Naive thymus-derived CD4-positive, alpha-beta T cell (primary cell): Measurements from ENCODE around the gene HIGD1B. TPM values are rescaled to one million over a fixed set of nuclear protein-coding genes. Genes with fewer than 3 reads are reported as not detected.

Source experiments
- ATAC-seq: fragments of 150-1000 bp; cut with Tn5 transposase; 2 replicates; pipeline ENCODE4 v1.10.0; 2021; ENCODE audit warnings: mild to moderate bottlenecking, moderate library complexity
- CTCF ChIA-PET: fragments of 350-600 bp; sonication (Branson Sonifier 250); formaldehyde crosslinking; loops from one replicate; lab custom pipeline; 2021; ENCODE audit warnings: antibody characterized with exemption; lab: Charles Lee
- POLR2A ChIA-PET: fragments of 350-600 bp; sonication (Branson Sonifier 250); formaldehyde crosslinking; loops from one replicate; lab custom pipeline; 2021; ENCODE audit warnings: antibody characterized with exemption, inconsistent platforms; lab: Charles Lee
- DNase-seq, 9 donors: peaks; one replicate each; pipeline versions ENCODE4 v3.0.0 to v3.0.0-alpha.2; 2020 to 2022; ENCODE audit warnings: mixed read lengths in 1 of 9
- H3K27ac ChIP-seq: one replicate; pipeline ENCODE4 v1.7.0; 2013; ENCODE audit warnings: mild to moderate bottlenecking, low read depth, low read length, moderate library complexity
- H3K27me3 ChIP-seq, 2 donors: one replicate each; pipeline ENCODE4 v1.7.0; 2013; ENCODE audit warnings: low read length in 2 of 2, mild to moderate bottlenecking in 2 of 2, moderate library complexity in 2 of 2; ENCODE audit not compliant: control insufficient read depth in 2 of 2, insufficient read depth in 2 of 2
- H3K36me3 ChIP-seq, 3 experiments: 1 replicate in 2 of 3; 2 replicates in 1 of 3; pipeline ENCODE4 v1.7.0; 2013; ENCODE audit warnings: low read length in 3 of 3, mild to moderate bottlenecking in 3 of 3, moderate library complexity in 1 of 3; ENCODE audit not compliant: insufficient read depth in 3 of 3, control insufficient read depth in 2 of 3
- H3K4me1 ChIP-seq, 2 donors: one replicate each; pipeline ENCODE4 v1.7.0; 2013; ENCODE audit warnings: low read length in 2 of 2, mild to moderate bottlenecking in 2 of 2, moderate library complexity in 1 of 2; ENCODE audit not compliant: control insufficient read depth in 2 of 2, insufficient read depth in 2 of 2
- H3K4me3 ChIP-seq: 2 replicates; pipeline ENCODE4 v1.7.0; 2013; ENCODE audit warnings: mild to moderate bottlenecking, low read length
- H3K9me3 ChIP-seq, 3 experiments: 1 replicate in 2 of 3; 2 replicates in 1 of 3; pipeline ENCODE4 v1.7.0; 2013; ENCODE audit warnings: low read length in 3 of 3; ENCODE audit not compliant: control insufficient read depth in 2 of 3
- H3K27ac Mint-ChIP-seq, 9 donors: one replicate each; pipeline ENCODE4 v1.8.0; 2020 to 2022; ENCODE audit warnings: mixed read lengths in 9 of 9, mild to moderate bottlenecking in 8 of 9, moderate library complexity in 5 of 9, inconsistent platforms in 2 of 9
- H3K27me3 Mint-ChIP-seq, 5 donors: one replicate each; pipeline ENCODE4 v1.8.0; 2021 to 2022; ENCODE audit warnings: mixed read lengths in 5 of 5, mild to moderate bottlenecking in 1 of 5
- H3K36me3 Mint-ChIP-seq, 5 donors: one replicate each; pipeline ENCODE4 v1.8.0; 2020 to 2022; ENCODE audit warnings: mixed read lengths in 5 of 5, mild to moderate bottlenecking in 3 of 5, inconsistent platforms in 1 of 5
- H3K4me1 Mint-ChIP-seq, 7 donors: one replicate each; pipeline ENCODE4 v1.8.0; 2020 to 2022; ENCODE audit warnings: mixed read lengths in 7 of 7, mild to moderate bottlenecking in 3 of 7, inconsistent platforms in 1 of 7
- H3K4me3 Mint-ChIP-seq, 10 donors: one replicate each; pipeline ENCODE4 v1.8.0; 2020 to 2022; ENCODE audit warnings: mild to moderate bottlenecking in 10 of 10, mixed read lengths in 10 of 10, moderate library complexity in 6 of 10, inconsistent platforms in 2 of 10
- H3K9me3 Mint-ChIP-seq, 11 donors: one replicate each; pipeline ENCODE4 v1.8.0; 2020 to 2022; ENCODE audit warnings: mixed read lengths in 11 of 11, mild to moderate bottlenecking in 4 of 11, inconsistent platforms in 1 of 11, moderate library complexity in 1 of 11
- intact Hi-C, 2 donors: fragments of 100-400 bp; cut with micrococcal nuclease; formaldehyde crosslinking; loops; one replicate each; pipeline ENCODE4 v1.15.1; 2023
- polyA plus RNA-seq, 2 donors: library from polyadenylated mRNA; unstranded; fragments of 300-500 nt; fragmentation: Illumina TruSeq; gene quantifications; one replicate each; pipeline ENCODE4 v1.2.3, GENCODE V29; 2021
- total RNA-seq, 6 experiments: library from RNA in 5 of 6; stranded (reverse) in 5 of 6; gene quantifications; 1 replicate in 5 of 6; 2 replicates in 1 of 6; pipeline ENCODE4 v1.2.3 and lab custom pipeline; 2021 to 2026

Gene HIGD1B
- total and polyA plus RNA-seq, 7 experiments from 2014 or later: not detected

DNA sequence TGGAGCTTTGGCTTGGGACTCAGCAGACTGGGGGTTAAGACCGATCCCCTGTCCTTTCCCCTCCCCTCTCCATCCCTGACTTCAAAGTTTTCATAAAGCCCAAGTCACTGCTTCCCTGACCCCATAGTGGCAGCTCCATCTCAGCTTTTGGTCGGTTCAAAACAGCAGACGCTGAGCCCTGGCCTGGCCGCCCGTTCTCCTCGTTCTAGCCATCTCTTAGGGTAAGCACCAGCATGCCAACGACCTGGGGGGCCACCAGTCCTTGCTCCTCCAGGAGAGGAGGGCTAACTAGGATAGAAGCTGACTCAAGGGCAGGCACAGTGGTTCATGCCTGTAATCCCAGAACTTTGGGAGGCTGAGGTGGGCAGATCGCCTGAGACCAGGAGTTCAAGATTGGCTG lies 1.5 kb upstream of the HIGD1B start:
- Mint-ChIP-seq H3K27ac (peak overlapping the region in 3 of 9 donors; percentile 31 to 57 (median 41)), H3K36me3 (peaks cover 0 to 11% (median 9%) of the 10 kb centered on the region in 5 donors), H3K4me1 (peaks cover 0 to 2% (median 0%) of the 10 kb centered on the region in 7 donors), H3K4me3 (no peak overlapping the region), H3K9me3 (no peaks in the 10 kb centered on the region), H3K27me3 (no peaks in the 10 kb centered on the region)
- intact Hi-C loops: no loop called here
- Histone ChIP-seq H3K27ac (no peak overlapping the region), H3K9me3 (no peaks in the 10 kb centered on the region), H3K4me1 (no peaks in the 10 kb centered on the region), H3K36me3 (peaks cover 0 to 14% (median 0%) of the 10 kb centered on the region in 3 experiments), H3K4me3 (no peak overlapping the region), H3K27me3 (no peaks in the 10 kb centered on the region)
- DNase-seq: no peak
- ChIA-PET POLR2A (no interaction called here), CTCF (interaction anchor here (1.4 kb wide), 1 partner anchor 66 kb away, joined by 3 read pairs; no protein-coding TSS in a partner anchor)
- ATAC-seq: no peak

DNA sequence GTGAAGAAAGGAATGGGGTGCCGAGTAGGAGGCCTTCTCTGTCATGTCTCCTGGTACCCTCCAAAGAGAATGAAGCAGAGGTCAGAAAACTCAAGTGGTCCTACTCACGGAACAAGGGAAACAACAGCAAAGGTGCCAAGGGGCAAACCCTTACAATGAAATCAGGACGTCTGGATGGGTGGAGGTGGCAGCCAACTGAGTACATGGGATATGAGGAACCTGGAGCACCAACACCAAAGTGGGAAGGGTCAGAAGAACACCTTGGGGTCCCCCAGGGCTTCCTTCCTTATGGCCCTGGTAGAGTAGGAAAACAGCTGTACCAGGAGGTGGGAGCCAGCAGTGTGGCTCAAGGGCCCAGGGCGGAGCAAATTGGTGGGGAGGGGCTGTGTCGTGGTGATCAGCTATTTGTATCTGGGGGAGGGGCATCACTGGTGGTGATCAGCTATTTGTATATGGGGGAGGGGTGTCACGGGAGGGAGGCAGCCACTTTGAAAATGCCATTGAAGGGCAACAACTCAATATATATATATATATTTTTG lies 643 bp downstream of the HIGD1B start:
- no peaks in the 10 kb centered on the region for H3K9me3 Mint-ChIP-seq
- H3K36me3 Mint-ChIP-seq: peaks cover under 1 to 21% (median 10%) of the 10 kb centered on the region in 5 donors
- no peaks in the 10 kb centered on the region for H3K27me3 Mint-ChIP-seq
- DNase-seq (no peak), ATAC-seq (no peak)
- Histone ChIP-seq H3K4me1 (no peaks in the 10 kb centered on the region), H3K4me3 (no peak overlapping the region), H3K36me3 (peaks cover 0 to 33% (median 0%) of the 10 kb centered on the region in 3 experiments), H3K9me3 (no peaks in the 10 kb centered on the region), H3K27me3 (no peaks in the 10 kb centered on the region), H3K27ac (no peak overlapping the region)
- H3K27ac Mint-ChIP-seq: peak overlapping the region in 7 of 9 donors; percentile 32 to 77 (median 43)
- CTCF ChIA-PET: no interaction called here
- H3K4me1 Mint-ChIP-seq: peaks cover 0 to 2% (median 0%) of the 10 kb centered on the region in 7 donors
- no peak overlapping the region for H3K4me3 Mint-ChIP-seq
- POLR2A ChIA-PET: interaction anchor here (0.6 to 1.1 kb wide), 2 partner anchors 14 to 65 kb away, joined by 3 to 4 read pairs; no protein-coding TSS in a partner anchor
- intact Hi-C loops: no loop called here

DNA sequence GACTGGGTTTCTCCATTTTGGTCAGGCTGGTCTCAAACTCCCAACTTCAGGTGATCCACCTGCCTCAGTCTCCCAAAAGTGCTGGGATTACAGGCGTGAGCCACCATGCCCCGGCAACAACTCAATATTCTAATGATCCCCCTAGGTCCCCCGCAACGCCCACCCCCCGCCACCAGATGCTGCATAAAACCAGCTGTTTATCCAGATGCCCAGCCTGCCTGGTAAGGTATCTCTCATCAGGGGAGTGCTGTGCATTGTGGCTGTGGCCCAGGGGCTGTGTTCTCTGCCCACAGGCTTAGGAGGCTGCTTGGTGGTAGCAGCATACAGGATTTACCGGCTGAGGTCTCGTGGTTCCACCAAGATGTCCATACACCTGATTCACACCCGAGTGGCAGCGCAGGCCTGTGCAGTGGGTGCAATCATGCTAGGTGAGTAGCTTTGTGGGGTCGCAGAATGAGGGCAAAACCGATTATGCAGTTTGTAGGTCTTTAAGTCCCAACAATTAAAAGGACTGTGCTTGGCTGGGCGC lies 1.3 kb downstream of the HIGD1B start:
- peak overlapping the region in 1 of 9 donors; percentile 38 for H3K27ac Mint-ChIP-seq
- CTCF ChIA-PET: no interaction called here
- intact Hi-C loops: no loop called here
- no peaks in the 10 kb centered on the region for H3K27me3 Mint-ChIP-seq
- Histone ChIP-seq H3K27ac (no peak overlapping the region), H3K27me3 (no peaks in the 10 kb centered on the region), H3K4me3 (no peak overlapping the region), H3K36me3 (peaks cover 0 to 40% (median 0%) of the 10 kb centered on the region in 3 experiments), H3K4me1 (no peaks in the 10 kb centered on the region), H3K9me3 (no peaks in the 10 kb centered on the region)
- H3K9me3 Mint-ChIP-seq: no peaks in the 10 kb centered on the region
- no peak overlapping the region for H3K4me3 Mint-ChIP-seq
- POLR2A ChIA-PET: interaction anchor here (1.1 kb wide), 1 partner anchor 13 kb away, joined by 3 read pairs; no protein-coding TSS in a partner anchor
- peaks cover 0 to 2% (median 0%) of the 10 kb centered on the region in 7 donors for H3K4me1 Mint-ChIP-seq
- DNase-seq: no peak
- ATAC-seq: no peak
- H3K36me3 Mint-ChIP-seq: peaks cover 7 to 25% (median 15%) of the 10 kb centered on the region in 5 donors

DNA sequence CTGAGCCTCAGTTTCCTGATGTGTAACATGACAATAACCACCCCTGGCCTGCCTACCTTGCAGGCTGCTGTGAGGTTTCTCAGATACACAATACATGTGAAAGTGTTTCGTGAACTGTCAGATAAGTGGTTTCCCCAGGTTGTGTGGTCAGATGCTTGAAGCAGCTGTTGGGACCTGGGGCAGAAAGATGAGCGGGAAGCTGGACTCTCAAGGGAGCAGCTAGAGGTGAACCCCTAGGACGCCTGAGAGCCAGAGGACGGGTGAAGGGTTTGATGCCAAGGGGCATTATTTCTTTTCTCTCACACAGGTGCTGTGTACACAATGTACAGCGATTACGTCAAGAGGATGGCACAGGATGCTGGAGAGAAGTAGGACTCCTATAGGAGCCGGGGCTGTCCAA lies 2.3 kb downstream of the HIGD1B start:
- Mint-ChIP-seq H3K4me1 (peaks cover 0 to 2% (median 0%) of the 10 kb centered on the region in 7 donors), H3K27me3 (no peaks in the 10 kb centered on the region), H3K4me3 (no peak overlapping the region), H3K36me3 (peaks cover 14 to 33% (median 22%) of the 10 kb centered on the region in 5 donors), H3K27ac (peak overlapping the region in 2 of 9 donors; percentile 33 to 43), H3K9me3 (no peaks in the 10 kb centered on the region)
- H3K4me1 ChIP-seq: no peaks in the 10 kb centered on the region
- no peak overlapping the region for H3K4me3 ChIP-seq
- H3K27me3 ChIP-seq: no peaks in the 10 kb centered on the region
- intact Hi-C loops: no loop called here
- CTCF ChIA-PET: no interaction called here
- ATAC-seq: no peak
- H3K9me3 ChIP-seq: no peaks in the 10 kb centered on the region
- H3K36me3 ChIP-seq: peaks cover 4 to 50% (median 8%) of the 10 kb centered on the region in 3 experiments
- H3K27ac ChIP-seq: no peak overlapping the region
- POLR2A ChIA-PET: no interaction called here
- no peak for DNase-seq

GRCh38 chr17:44850612-44851011 lies 2.9 kb downstream of the HIGD1B start:
- no peaks in the 10 kb centered on the region for H3K4me1 ChIP-seq
- no peak overlapping the region for H3K27ac ChIP-seq
- DNase-seq: no peak
- H3K36me3 ChIP-seq: peaks cover 4 to 56% (median 8%) of the 10 kb centered on the region in 3 experiments
- intact Hi-C loops: no loop called here
- no peaks in the 10 kb centered on the region for H3K27me3 ChIP-seq
- H3K9me3 ChIP-seq: no peaks in the 10 kb centered on the region
- Mint-ChIP-seq H3K4me3 (no peak overlapping the region), H3K36me3 (peaks cover 14 to 34% (median 22%) of the 10 kb centered on the region in 5 donors), H3K4me1 (peaks cover 0 to 2% (median 0%) of the 10 kb centered on the region in 7 donors), H3K9me3 (no peaks in the 10 kb centered on the region), H3K27ac (peak overlapping the region in 1 of 9 donors; percentile 33), H3K27me3 (no peaks in the 10 kb centered on the region)
- CTCF ChIA-PET: no interaction called here
- POLR2A ChIA-PET: no interaction called here
- no peak overlapping the region for H3K4me3 ChIP-seq
- ATAC-seq: no peak

GRCh38 chr17:44854192-44854591 lies 6.5 kb downstream of the HIGD1B start:
- CTCF ChIA-PET: no interaction called here
- peaks cover 20 to 48% (median 29%) of the 10 kb centered on the region in 5 donors for H3K36me3 Mint-ChIP-seq

More at GRCh38 chr17:44854192-44854591, 6.5 kb downstream of the HIGD1B start:
- no peak overlapping the region for H3K4me3 Mint-ChIP-seq
- H3K9me3 Mint-ChIP-seq: no peaks in the 10 kb centered on the region
- intact Hi-C loops: no loop called here
- Histone ChIP-seq H3K9me3 (no peaks in the 10 kb centered on the region), H3K27ac (no peak overlapping the region), H3K27me3 (no peaks in the 10 kb centered on the region), H3K4me1 (no peaks in the 10 kb centered on the region), H3K36me3 (peaks cover 9 to 91% (median 14%) of the 10 kb centered on the region in 3 experiments), H3K4me3 (no peak overlapping the region)
- POLR2A ChIA-PET: no interaction called here
- ATAC-seq (no peak), DNase-seq (no peak)
- no peaks in the 10 kb centered on the region for H3K4me1 Mint-ChIP-seq
- H3K27ac Mint-ChIP-seq: no peak overlapping the region
- H3K27me3 Mint-ChIP-seq: no peaks in the 10 kb centered on the region
